ENCODE measurements around the gene AQP6.
A peak's percentile ranks its signal among the peaks of the same experiment; 100 is the strongest.

The AQP6 gene

GRCh38 chr12:49972641-49973360, at the start of gene AQP6:
TSS of gene AQP6 (plus strand) at chr12:49972947. CDS start at chr12:49973174, 227 bp downstream.
- DNase-seq (ENCODE audit: low spot score): no peak

- DNase-seq (ENCODE audit: low spot score): no peak
Measured at GRCh38 chr12:49923035-49923644, 49.6 kb upstream of the AQP6 start.

GRCh38 chr12:49923880-49924556, 48.7 kb upstream of the AQP6 start:
- DNase-seq (ENCODE audit: low spot score): no peak

GRCh38 chr12:49924628-49925246, 48.0 kb upstream of the AQP6 start:
- no peak for DNase-seq (ENCODE audit: low spot score)

- DNase-seq (ENCODE audit: low spot score): no peak
Measured at GRCh38 chr12:49925433-49926204, 47.1 kb upstream of the AQP6 start.

- DNase-seq (ENCODE audit: low spot score): no peak
Measured at GRCh38 chr12:49928471-49928870, 44.3 kb upstream of the AQP6 start.

- no peak for DNase-seq (ENCODE audit: low spot score)
Measured at GRCh38 chr12:49929581-49929980, 43.2 kb upstream of the AQP6 start.

- peak; percentile 63 for DNase-seq (ENCODE audit: low spot score)
Measured at GRCh38 chr12:49930515-49931288, 42.0 kb upstream of the AQP6 start.

- no peak for DNase-seq (ENCODE audit: low spot score)
Measured at GRCh38 chr12:49932023-49932422, 40.7 kb upstream of the AQP6 start.

GRCh38 chr12:49932533-49933130, 40.1 kb upstream of the AQP6 start:
- no peak for DNase-seq (ENCODE audit: low spot score)

GRCh38 chr12:49933796-49934195, 39.0 kb upstream of the AQP6 start:
- DNase-seq (ENCODE audit: low spot score): no peak

- DNase-seq (ENCODE audit: low spot score): no peak
Measured at GRCh38 chr12:49934505-49934904, 38.2 kb upstream of the AQP6 start.

GRCh38 chr12:49936925-49937324, 35.8 kb upstream of the AQP6 start:
- DNase-seq (ENCODE audit: low spot score): no peak

GRCh38 chr12:49937639-49938300, 35.0 kb upstream of the AQP6 start:
- no peak for DNase-seq (ENCODE audit: low spot score)

- DNase-seq (ENCODE audit: low spot score): no peak
Measured at GRCh38 chr12:49939307-49939706, 33.4 kb upstream of the AQP6 start.

- DNase-seq (ENCODE audit: low spot score): no peak
Measured at GRCh38 chr12:49939707-49940106, 33.0 kb upstream of the AQP6 start.

GRCh38 chr12:49941556-49942511, 30.9 kb upstream of the AQP6 start:
- DNase-seq (ENCODE audit: low spot score): no peak

- no peak for DNase-seq (ENCODE audit: low spot score)
Measured at GRCh38 chr12:49942512-49942893, 30.2 kb upstream of the AQP6 start.
